GM12874 (cell line): ENCODE measurements around the gene ANAPC5.

Experiments
- CTCF ChIP-seq: IDR thresholded peaks from 2 replicates; pipeline ENCODE4 v1.5.1; 2011; ENCODE audit warnings: low read depth, mild to moderate bottlenecking, control low read depth, low read length, moderate library complexity; ENCODE audit not compliant: insufficient read depth

The ANAPC5 gene

DNA sequence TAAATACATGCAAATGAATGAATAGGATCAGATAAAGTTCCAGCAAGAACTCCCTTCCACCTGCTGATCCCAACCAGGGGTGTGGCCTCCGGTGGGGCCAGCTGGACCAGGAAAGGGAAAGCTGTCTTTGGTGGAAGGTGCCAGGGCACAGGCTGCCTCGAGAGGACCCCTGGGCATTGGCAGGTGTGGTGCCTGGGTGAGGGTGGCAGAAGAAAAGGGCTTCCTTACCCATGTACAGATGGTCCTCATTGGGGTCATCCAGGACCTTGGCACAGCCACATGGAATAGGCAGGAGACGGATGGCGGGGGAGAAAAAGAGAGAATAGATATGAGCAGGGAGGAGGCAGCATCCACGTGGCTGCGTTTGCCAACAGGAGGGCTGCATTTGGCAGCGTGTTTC is 92.1 kb downstream of the ANAPC5 start:
- no peak for TF ChIP-seq CTCF

DNA sequence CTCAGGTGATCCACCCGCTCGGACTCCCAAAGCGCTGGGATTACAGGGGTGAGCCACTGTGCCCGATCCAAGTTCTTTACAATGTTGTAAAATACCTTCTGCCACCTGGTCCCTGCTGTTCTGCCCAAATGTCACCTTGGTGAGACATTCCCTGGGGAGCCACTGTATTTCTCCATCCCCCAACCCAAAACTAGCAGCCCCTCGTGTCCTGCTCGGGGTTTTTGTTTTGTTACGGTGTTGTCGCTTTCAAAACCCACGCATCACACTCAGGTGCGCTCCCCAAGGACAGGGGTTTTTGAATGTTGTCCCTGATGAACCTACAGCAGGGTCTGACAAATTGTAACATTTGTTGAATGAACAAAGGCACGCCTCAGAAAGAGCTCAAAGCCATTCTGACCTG is 93.1 kb downstream of the ANAPC5 start:
- TF ChIP-seq CTCF: no peak
